HG03108 (cell line): Measurements from ENCODE around the gene GIMAP8.
A peak's percentile ranks its signal among the peaks of the same experiment; 100 is the strongest.
"Not testable (repeated sequence)": the region's sequence is repeated elsewhere in the genome, so short reads cannot be mapped to it uniquely, and the experiment has no call there.

ENCODE experiments used
- ATAC-seq: cut with Tn5 transposase; IDR thresholded peaks from one replicate; pipeline ENCODE4 v1.9.1; 2021; ENCODE audit warnings: moderate library complexity; ENCODE audit not compliant: unreplicated experiment

The GIMAP8 gene

DNA sequence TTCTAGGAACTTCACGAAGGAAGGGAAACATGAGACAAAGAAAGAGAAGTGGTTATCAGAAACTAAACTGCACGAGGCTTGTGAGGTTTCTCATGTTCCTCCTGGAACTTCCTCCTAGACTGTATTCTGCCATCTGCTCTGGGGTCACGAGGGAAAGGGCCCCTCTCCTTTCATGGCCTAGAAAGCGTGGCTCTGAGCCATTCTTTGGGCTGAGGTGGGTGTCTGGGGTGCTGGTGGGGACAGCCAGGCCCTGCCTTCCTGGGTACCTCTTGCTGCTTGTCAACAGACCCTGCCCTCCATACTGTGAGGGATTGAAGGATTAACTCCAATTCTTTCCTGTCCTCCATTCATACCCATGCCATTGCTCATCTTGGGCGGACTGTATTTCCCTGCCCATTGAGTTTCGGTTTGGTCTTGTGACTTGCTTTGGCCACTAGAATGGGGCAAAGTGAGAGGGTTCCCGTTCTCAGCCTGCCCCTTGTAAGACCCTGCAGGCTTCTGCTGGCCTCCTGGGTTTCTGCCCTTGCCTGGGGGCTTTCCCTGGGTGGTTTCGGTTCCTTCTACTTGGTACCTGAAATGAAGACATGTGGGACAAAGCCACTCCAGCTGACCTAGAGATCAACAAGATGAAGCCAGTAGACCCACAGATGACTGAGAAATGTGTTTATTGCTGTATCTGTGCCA, 14.9 kb upstream of the GIMAP8 start:
- ATAC-seq: peak; percentile 86

DNA sequence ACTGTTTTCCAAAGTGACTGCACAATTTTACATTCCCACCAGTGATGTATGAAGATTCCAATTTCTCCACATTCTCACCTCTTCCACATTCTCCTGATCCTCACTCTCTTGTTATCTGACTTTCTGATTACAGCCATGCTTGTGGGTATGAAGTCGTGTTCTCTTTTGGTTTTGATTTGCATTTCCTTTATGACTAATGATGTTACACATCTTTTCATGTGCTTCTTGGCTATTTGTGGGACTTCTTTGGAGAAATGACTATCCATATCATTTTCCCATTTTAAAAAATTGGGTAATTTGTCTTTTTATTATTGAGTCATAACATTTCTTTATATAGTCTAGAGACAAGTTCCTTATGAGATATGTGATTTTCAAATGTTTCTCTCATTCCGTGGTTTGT, 10.5 kb upstream of the GIMAP8 start:
- ATAC-seq: no peak

DNA sequence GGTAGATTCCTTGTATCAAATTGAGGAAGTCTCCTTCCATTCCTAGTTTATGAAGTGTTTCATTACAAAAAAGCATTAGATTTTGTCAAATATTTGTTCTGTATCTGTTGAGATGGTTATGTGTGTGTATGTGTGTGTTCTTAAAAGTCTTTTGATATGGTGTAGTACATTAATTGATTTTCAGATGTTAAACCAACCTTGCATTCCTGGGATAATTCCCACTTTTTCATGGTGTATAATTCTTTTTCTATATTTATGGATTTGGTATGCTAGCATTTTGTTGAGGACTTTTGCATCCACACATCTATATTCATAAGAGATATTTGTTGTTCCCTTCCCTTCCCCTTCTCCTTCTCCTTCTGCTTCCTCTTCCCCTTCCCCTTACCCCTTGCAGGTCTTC, 8.9 kb upstream of the GIMAP8 start:
- ATAC-seq: no peak

DNA sequence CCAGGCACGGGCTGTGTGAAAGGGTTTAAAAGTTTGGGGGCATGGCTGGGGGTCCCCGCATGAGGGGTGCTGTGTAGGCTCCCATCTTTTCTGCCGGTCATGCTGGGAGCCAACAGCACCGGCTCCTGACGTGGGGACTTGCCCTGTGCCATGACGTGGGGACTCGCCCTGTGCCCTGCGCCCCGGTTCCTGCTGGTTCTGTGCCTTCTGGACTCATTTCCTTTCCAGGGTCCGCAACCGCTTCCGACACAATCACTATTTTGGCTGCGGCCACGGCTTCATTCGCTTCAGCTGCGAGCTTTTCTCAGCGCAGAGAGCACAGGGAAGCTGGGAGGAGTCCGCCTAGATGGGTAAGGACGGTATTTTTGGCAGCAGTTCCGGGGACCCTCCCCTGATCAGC, 7.6 kb upstream of the GIMAP8 start:
- no peak for ATAC-seq

DNA sequence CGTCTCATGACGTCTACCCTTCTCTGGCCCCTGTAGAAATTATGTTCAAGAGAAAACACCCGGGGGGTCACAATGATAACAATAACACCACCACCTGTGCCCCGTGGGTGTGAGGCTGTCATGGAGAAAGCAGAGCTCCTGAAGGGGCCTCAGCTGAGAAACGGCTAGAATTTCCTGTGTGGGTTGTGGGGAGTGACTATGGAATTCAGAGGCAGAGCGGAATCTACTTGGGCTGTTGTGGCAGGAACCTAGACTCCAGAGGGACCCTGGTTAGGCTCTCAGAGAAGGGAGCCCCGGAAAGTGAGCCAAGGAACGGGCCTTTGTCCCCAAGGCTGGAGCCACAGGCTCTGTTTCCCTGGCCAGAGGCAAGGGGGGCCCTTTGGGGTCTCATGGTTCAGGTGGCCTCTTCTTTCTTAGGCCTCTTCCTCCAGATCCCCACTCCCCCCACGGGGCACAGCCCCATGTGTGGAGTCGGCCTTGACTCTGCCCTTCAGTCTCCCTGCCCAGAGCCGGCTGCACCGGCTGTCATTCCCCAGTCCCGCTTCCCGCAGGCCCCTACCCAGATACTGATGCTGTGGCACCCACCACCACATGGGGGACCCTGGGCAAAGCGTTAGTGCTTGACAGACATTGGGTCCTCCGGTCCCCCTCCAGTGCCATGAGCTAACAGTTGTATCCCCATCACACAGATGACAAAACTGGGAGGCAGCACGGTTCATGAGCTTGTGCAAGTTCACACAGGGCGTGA, 6.5 kb upstream of the GIMAP8 start:
- no peak for ATAC-seq

DNA sequence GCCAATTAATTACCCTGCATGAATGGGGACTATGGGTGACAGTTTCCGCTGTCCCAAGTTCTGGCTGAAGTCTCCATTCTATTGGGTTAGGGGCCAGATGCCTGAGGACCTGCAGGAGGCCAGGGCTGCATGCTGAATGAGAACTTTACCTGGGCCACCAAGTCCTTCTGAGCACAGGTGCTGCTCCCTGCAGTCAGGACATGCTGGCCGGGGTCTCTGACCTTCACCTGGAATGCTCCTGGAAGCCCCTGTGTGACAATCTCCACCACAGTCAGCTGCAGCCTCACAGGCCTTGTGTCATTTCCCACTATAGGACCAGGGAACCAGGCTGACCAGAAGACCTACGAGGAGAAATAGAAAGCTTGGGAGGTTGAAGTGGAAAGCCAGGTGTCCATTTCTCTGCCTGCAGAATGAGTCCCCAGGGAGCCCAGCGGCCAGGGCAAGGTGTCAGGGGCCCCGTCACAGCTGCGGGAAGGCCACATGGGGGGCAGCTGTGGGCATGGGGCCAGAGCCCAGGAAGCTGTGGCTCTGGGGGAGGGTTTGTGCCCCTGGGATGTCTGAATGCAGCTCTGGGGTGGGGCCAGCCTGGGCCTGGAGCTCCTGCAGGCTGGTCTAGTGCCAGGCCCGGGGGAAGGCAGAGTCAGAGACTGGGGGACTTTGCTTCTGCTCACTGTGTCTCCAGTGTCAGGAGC, 5.6 kb upstream of the GIMAP8 start:
- ATAC-seq: no peak

DNA sequence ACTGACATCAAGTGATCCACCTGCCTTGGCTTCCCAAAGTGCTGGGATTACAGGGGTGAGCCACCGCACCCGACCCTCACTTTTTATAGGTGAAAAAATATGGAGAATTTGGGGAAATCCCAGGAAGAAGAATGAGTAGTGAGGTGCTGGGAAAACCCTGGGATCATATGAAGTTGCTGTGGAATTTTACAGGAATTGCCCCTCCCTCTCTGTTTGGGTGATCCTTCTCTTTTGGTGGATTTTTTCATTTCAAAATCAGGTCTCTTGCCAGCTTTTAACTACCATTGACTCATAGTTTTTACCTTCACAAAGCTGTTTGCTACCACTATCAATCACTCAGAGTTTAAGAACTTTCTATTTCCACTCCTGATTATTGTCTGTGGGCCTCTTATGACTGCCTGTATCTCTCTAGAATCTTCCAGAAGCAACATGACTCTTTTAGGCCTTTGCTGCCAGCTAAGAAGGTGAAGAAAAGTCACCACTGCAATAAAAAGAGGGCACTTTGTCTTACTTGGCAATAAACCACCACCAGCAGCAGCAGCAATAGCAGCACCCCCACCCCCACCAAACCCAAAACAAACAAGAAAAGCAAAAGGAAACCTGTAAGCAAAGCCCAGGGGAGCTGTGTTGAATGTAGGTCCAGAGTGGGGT, 4.0 kb upstream of the GIMAP8 start:
- ATAC-seq: no peak

DNA sequence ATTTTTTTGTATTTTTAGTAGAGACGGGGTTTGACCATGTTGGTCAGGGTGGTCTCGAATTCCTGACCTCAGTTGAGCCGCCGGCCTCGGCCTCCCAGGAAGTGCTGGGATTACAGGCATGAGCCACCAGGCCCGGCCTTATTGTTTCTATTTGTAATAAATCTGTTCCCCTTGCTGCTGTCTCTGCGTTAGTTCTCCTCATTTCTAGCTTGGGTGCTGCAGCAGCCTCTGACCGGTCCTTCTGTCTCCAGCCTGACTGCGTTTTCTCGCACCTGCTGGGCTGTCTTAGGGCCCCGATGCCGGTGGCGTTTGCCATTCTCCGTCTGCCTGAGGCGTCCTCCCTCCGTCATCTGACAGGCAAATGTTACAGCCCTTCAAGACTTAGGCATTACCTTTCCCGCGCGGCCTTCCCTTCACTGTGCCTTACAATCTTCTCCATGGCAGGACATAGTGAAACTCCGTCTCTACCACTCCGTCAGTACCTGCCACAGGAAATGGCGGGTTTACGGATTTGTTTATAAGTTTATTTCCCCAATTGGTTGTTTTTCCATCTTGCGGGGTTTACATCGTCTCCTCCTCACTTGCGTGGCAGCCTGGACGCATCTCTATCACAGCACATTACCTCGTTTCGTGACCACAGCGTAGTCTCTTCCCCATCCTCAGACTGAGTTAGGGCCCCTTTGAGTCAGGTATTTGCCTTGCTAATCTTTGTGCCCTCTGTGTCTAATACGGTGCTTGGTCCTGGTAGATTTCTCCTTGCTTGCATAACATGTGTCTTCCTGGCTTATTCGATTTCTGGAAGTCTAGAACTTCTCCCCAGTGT, 2.3 kb upstream of the GIMAP8 start:
- no peak for ATAC-seq

DNA sequence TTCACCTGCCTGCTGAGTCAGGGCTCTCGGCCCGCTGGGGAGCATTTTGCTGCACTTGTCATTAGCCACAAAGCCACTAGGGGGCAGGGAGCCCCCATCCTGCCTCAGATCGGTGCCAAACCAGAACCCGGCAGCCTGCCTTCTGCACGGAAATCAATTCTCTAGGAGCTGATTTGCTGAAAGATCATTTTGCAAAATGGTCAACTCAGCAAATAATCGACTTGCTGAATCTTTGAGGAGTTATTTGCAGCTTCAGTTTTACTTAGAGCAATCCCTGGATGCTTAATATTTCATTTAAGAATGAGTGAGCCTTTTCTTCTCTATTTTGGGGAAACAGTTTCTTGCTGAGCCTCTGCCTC, 1.7 kb upstream of the GIMAP8 start:
- ATAC-seq: no peak

DNA sequence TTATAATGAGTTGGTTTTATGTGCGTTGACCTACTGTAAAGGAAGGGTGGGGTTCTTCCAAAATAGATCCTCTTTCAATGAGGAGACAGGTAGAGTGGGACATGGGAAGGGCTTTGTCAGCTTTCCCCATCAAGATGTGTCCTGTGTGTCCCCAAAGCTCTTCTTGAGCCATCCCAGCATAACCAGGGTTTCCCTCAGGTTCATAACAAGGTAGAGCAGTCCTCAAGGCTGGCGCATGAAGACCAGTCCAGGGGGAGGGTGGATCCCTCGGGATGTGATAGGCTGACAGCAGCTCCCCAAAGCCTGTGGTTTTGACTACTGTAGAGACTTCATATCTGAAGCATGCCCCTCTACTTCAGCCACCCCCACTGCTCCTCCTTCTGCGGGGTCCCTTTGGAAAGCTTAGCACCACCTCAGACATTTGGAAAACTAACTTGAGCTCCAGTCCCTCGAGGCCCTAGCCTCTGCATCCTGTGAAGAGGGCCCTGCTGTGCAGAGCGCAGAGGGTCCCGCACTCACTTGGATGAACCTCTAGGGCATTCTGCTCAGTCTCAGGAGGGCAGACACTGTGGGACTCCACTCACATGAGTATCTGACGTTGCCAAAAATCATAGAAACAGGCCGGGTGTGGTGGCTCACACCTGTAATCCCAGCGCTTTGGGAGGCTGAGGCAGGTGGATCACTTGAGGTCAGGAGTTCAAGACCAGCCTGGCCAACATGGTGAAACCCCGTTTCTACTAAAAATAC, 1.1 kb upstream of the GIMAP8 start:
- ATAC-seq: no peak

DNA sequence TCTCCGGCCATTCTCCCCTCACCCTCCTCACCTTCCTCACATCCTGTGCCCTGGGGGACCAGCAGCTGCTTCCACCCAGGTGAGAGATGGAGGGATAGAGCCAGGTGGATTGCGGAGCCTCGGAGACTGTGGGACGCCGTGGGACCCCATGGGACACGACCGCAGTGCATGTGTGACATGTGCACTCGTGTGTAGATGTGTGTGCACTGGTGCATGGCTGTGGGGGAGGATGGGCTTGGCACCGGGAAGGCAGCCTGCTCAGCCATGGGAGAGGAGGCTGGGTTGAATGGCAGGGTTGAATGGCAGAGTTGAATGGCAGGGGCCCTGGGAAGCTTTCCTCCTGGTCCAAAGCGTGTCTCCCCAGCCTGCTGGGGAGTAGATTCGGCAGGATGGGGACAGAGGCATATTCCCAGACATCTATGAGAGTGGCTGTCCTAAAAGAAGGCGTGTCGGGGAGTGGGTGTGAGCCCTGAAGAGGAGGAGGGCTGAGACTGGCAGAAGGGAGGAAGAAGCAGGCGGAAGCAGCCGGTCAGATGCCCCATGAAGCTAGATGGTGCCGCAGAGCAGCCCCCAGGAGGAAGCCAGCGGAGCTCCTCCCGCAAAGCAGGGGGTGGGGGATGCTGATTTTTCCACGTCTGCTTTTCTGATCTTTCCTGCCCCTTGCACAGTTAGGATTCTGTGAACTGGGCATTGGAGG, 815 bp downstream of the GIMAP8 start:
- ATAC-seq: no peak

DNA sequence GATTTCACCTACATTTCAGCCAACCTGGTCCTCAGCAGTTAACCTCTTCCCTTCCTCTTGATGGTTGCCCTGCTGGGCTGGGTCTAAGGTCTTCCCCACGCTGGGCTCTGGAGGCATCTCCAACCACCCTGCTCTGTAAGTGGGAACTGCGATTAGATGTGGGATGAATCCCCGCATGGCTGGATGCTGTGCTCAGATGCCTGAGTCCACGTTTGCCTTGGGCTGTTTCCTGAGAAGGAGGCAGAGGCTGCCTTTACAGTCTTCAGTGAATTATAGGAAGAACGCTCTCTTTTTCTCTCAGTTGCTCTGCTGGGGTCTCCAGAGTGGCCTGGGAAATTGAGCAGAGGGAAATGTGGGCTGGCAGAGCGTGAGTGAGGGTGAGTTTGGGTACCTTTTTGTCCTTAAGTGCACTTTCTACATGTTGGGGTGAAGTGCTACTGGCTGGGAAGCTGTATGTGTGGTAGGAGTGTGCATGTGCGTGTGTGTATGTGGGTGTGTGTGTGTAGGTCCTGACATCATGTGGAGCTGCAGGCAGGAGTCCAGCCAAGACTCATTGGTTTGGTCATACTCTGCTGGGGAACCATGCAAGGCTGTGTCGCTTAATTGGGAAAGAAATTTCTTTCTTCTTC, 1.5 kb downstream of the GIMAP8 start:
- no peak for ATAC-seq

DNA sequence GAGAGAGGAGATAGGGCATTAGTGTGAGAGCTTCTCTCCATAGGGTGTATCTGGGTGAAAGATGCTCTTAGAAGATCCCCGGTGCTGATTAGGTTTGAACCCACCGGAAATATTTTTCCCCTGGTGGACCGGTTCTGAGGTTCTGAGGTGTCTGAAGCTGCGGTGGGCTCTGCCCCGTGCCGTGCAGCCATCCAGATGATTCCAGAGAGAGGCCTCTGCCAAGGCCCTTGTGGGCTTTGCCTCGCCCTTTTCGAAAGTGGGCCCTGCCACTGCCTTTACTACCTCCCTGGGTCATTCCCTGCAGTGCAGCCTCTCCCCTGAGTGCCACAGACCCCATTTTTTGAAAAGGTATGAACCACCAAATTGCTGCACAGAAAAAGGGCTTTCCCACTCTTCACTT, 2.8 kb downstream of the GIMAP8 start:
- no peak for ATAC-seq

DNA sequence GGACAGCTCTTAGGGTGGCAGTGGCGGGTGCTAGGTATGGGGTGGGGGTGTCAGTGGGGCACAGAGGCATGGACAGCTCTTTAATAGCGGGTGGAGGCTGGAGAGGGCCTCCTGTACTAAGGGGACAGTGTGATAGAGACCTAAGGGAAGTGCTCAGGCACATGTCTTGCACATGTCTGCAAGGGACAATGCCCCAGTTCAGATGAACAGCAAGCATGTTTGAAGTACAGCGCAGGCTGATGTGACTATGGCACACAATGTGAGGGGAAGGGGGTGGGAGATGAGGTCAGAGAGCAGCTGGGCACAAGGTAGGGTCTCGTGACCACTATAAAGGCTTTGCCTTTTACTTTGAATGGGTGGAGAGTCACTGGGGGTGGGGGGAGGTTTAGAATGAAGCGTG, 3.5 kb downstream of the GIMAP8 start:
- no peak for ATAC-seq

DNA sequence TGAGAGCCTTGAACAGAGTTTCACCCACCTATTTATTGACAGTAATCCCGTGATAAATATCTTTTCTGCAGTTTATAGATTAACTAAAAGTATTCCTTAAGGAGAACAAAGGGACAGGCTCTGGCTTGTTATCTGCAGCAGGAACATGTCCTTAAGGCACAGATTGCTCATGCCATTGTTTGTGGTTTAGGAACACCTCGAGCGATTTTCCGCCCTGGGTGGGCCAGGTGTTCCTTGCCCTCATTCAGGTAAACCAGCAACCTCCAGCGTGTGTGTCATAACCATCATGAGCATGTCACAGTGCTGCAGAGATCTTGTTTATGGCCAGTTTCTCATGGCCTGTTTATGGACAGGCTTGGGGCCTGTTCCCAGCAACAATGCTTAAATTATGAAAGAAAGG, 6.6 kb downstream of the GIMAP8 start:
- ATAC-seq: not testable (repeated sequence)

DNA sequence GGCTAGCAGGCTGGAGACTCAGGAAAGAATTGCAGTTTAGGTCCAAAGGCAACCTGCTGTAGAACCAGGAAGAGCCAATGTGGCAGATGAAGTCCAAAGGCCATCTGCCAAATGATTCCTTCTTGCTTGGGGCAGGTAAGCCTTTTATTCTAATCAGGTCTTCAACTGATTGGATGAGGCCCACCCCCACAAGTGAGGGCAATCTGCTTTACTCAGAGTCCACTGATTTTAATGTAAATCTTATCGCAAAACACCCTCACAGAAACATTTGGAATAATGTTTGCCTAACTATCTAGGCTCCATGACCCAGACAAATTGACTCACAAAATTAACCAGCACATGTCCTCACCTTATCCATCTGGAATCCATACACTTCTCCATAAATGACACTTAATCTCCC, 7.8 kb downstream of the GIMAP8 start:
- ATAC-seq: no peak

DNA sequence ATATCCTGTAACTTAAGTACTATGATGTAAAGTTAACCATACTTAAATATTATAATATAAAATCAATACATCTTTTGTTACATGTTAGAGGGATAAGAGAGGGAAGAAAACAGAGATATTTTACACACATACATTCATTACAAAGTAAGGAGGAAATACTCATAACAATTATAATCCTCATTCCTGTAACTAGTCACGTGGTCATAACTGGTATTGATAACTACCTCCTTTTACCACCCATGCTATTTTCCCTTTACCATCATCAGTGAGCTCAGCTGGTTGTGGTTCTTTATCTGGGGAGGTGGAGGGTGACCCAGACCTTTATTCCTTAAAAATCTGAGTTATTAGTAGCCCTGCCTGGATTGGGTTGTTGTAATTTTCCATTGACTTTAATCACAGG, 8.3 kb downstream of the GIMAP8 start:
- ATAC-seq: no peak

DNA sequence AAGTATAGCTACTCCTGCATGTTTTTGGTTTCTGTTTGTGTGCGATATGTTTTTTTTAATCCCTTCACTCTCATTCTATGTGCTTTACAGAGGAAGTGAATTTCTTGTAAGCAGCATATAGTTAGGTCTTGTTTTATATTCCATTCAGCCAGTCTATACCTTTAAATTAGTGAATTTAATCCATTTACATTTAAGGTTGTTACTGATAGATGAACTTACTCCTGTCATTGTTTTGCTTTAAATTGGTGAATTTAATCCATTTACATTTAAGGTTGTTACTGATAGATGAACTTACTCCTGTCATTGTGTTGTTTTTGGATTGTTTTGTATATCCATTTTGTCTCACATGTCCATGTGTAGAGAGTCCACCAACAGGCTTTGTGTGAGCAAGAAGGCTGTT, 11.1 kb downstream of the GIMAP8 start:
- ATAC-seq: no peak

DNA sequence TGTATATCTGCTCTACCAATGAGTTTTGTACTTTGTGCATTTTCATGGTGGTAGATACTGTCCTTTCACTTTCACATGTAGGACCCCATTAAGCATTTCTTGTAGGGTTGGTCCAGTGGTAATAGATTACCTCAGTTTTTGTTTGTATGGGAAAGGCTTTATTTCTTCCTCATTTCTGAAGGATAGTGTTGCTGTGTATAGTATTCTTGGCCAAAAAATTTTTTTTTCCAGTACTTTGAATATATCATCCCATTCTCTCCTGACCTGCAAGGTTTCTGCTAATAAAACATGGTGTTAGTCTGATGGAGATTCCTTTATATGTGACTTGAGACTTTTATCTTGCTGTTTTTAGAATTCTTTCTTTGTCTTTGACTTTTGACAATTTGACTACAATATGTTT, 12.0 kb downstream of the GIMAP8 start:
- ATAC-seq: no peak
